ENCODE measurements around the gene PARD3. TPM values are rescaled to one million over a fixed set of nuclear protein-coding genes. Genes with fewer than 3 reads are reported as not detected.

Gene PARD3
- polyA plus RNA-seq, 3 donors = 0.51 TPM; not detected in 2

DNA sequence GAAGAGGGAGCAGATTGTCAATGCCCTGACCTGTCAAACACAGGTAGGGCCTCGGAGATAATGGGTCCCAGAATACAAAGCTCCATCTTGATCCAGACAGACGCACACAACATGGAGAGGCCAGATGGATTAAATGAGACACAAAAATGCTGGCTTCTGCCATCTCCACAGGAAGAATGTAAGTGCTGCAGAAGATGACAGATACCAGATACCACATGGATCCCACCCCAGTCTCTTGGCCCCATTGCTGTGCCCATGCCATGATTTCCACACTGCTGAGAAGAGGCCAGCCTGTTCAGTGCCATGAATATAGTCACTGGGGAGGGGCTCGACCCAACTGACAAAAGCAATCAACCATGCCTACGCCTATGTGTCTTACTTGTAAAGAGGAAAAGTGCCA, 487.9 kb downstream of the PARD3 start:
- Histone ChIP-seq H3K36me3 (replicated peaks in 1 of 2; ENCODE audit: control insufficient read depth in 1 of 2, insufficient read depth in 2 of 2, low read length in 2 of 2) (no peaks in the 10 kb centered on the region), H3K4me3 (replicated peaks in 1 of 3; ENCODE audit: low read depth in 2 of 3, low read length in 3 of 3) (no peak overlapping the region), H4K20me1 (ENCODE audit: insufficient read depth, low read length) (no peaks in the 10 kb centered on the region), H3K79me2 (ENCODE audit: insufficient read depth, low read length) (no peaks in the 10 kb centered on the region), H3K9ac (ENCODE audit: insufficient read depth, low read length, poor library complexity, severe bottlenecking) (no peak overlapping the region), H3K27ac (ENCODE audit: low read depth in 1 of 2, low read length in 2 of 2) (no peak overlapping the region), H3K27me3 (ENCODE audit: control insufficient read depth in 2 of 2, insufficient read depth in 2 of 2, low read length in 2 of 2) (no peaks in the 10 kb centered on the region), H3K4me2 (replicated peaks; ENCODE audit: extremely low read depth, low read length, poor library complexity, severe bottlenecking) (no peak overlapping the region), H3K4me1 (ENCODE audit: control insufficient read depth in 1 of 2, insufficient read depth in 2 of 2, low read length in 2 of 2) (no peaks in the 10 kb centered on the region), H3K9me3 (replicated peaks in 1 of 2; ENCODE audit: control insufficient read depth in 1 of 2, insufficient read depth in 1 of 2, low read length in 2 of 2) (no peaks in the 10 kb centered on the region), H2AFZ (ENCODE audit: insufficient read depth, low read depth, low read length, poor library complexity, severe bottlenecking) (no peak overlapping the region)
- Mint-ChIP-seq H3K27ac (no peak overlapping the region), H3K27me3 (ENCODE audit: low read depth in 3 of 3) (peaks cover 1 to 8% (median 2%) of the 10 kb centered on the region in 3 donors), H3K4me1 (no peaks in the 10 kb centered on the region), H3K9me3 (no peaks in the 10 kb centered on the region), H3K4me3 (no peak overlapping the region), H3K36me3 (no peaks in the 10 kb centered on the region)
- TF ChIP-seq, protein P1, sequence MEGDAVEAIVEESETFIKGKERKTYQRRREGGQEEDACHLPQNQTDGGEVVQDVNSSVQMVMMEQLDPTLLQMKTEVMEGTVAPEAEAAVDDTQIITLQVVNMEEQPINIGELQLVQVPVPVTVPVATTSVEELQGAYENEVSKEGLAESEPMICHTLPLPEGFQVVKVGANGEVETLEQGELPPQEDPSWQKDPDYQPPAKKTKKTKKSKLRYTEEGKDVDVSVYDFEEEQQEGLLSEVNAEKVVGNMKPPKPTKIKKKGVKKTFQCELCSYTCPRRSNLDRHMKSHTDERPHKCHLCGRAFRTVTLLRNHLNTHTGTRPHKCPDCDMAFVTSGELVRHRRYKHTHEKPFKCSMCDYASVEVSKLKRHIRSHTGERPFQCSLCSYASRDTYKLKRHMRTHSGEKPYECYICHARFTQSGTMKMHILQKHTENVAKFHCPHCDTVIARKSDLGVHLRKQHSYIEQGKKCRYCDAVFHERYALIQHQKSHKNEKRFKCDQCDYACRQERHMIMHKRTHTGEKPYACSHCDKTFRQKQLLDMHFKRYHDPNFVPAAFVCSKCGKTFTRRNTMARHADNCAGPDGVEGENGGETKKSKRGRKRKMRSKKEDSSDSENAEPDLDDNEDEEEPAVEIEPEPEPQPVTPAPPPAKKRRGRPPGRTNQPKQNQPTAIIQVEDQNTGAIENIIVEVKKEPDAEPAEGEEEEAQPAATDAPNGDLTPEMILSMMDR (IDR thresholded peaks at IDR 0.05) = no peak
- 95% methylated on average over 4 of the region's 4 CpGs for WGBS (ENCODE audit: insufficient coverage)
- intact Hi-C loops (cut with micrococcal nuclease) = no loop called here
- no peak for DNase-seq

GRCh38 chr10:34323192-34323591, 491.9 kb downstream of the PARD3 start:
- H3K27ac ChIP-seq (ENCODE audit: low read depth in 1 of 2, low read length in 2 of 2) = no peak overlapping the region
- H3K9ac ChIP-seq (ENCODE audit: insufficient read depth, low read length, poor library complexity, severe bottlenecking) = no peak overlapping the region
- no peaks in the 10 kb centered on the region for H3K36me3 Mint-ChIP-seq
- H3K27ac Mint-ChIP-seq = no peak overlapping the region
- no peak overlapping the region for H3K4me3 ChIP-seq (replicated peaks in 1 of 3; ENCODE audit: low read depth in 2 of 3, low read length in 3 of 3)
- H3K4me1 Mint-ChIP-seq = no peaks in the 10 kb centered on the region
- no peaks in the 10 kb centered on the region for H3K9me3 ChIP-seq (replicated peaks in 1 of 2; ENCODE audit: control insufficient read depth in 1 of 2, insufficient read depth in 1 of 2, low read length in 2 of 2)
- no CpG with 5 or more reads among the region's 1 CpG for WGBS (ENCODE audit: insufficient coverage)
- no peaks in the 10 kb centered on the region for H3K79me2 ChIP-seq (ENCODE audit: insufficient read depth, low read length)
- H3K4me2 ChIP-seq (replicated peaks; ENCODE audit: extremely low read depth, low read length, poor library complexity, severe bottlenecking) = no peak overlapping the region
- no peak for DNase-seq
- no peak overlapping the region for H3K4me3 Mint-ChIP-seq
- TF ChIP-seq, protein P1 (IDR thresholded peaks at IDR 0.05) = no peak
- H3K27me3 ChIP-seq (ENCODE audit: control insufficient read depth in 2 of 2, insufficient read depth in 2 of 2, low read length in 2 of 2) = no peaks in the 10 kb centered on the region
- H3K36me3 ChIP-seq (replicated peaks in 1 of 2; ENCODE audit: control insufficient read depth in 1 of 2, insufficient read depth in 2 of 2, low read length in 2 of 2) = no peaks in the 10 kb centered on the region
- H3K4me1 ChIP-seq (ENCODE audit: control insufficient read depth in 1 of 2, insufficient read depth in 2 of 2, low read length in 2 of 2) = no peaks in the 10 kb centered on the region
- peaks cover 0 to 2% (median under 1%) of the 10 kb centered on the region in 3 donors for H3K27me3 Mint-ChIP-seq (ENCODE audit: low read depth in 3 of 3)
- no peak overlapping the region for H2AFZ ChIP-seq (ENCODE audit: insufficient read depth, low read depth, low read length, poor library complexity, severe bottlenecking)
- intact Hi-C loops (cut with micrococcal nuclease) = no loop called here
- peaks cover 0 to 3% (median 0%) of the 10 kb centered on the region in 7 donors for H3K9me3 Mint-ChIP-seq
- no peaks in the 10 kb centered on the region for H4K20me1 ChIP-seq (ENCODE audit: insufficient read depth, low read length)

All from CD14-positive monocyte (primary cell).